Urothelium cell line (cell line): ENCODE measurements around the gene PARD3.

Experiments used
- DNase-seq: peaks from one replicate; pipeline ENCODE4 v3.0.0; 2011; ENCODE audit warnings: low spot score, mixed read lengths
- FAIRE-seq: peaks from 2 replicates; lab custom pipeline; 2011; peaks lifted over from hg19 to GRCh38; lab: Jason Lieb, UNC

The PARD3 gene

GRCh38 chr10:34184397-34184796 lies 630.7 kb downstream of the PARD3 start:
- DNase-seq (no peak), FAIRE-seq (no peak)

GRCh38 chr10:34183016-34183796 lies 631.9 kb downstream of the PARD3 start:
- no peak for FAIRE-seq
- no peak for DNase-seq

- FAIRE-seq (no peak), DNase-seq (no peak)
Measured at GRCh38 chr10:34181553-34182300, 633.4 kb downstream of the PARD3 start.

DNA sequence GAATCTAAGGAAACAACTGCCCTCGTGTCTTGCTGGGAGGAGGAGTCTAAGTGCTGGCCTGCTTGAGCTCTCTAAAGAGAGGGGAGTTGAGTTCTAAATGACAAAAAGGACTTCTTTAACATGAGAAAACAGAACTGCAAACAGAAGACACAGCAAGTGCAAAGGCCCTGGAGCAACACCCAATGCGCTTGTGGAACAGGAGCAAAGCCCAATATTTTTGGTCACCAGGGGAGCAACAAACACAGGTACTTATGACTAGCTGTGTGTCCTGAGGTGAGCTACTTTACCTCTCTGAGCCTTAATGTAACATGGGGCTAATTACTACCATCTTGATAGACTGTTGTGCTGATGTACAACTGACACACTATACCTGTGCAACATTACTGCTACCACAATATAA lies 634.3 kb downstream of the PARD3 start:
- FAIRE-seq (peak; percentile 17), DNase-seq (no peak)

DNA sequence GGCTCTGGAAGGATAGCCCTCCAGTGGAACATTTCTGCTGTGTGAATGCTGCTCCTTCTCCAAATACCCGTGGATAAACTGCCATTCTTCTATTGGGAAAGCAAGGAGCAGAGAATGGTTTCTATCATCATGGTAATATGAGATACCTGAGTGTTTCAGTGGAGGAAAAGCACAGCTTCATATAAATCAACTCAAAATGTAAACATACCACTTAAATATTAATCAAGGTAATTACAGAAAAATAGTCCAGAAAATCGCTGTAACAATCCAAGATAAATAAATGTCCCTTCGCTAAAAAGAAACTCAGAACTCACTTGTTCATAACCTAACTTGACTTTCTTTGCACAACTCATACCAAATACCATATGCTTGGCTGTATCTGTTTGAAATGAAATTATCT lies 635.8 kb downstream of the PARD3 start:
- no peak for DNase-seq
- FAIRE-seq = no peak

DNA sequence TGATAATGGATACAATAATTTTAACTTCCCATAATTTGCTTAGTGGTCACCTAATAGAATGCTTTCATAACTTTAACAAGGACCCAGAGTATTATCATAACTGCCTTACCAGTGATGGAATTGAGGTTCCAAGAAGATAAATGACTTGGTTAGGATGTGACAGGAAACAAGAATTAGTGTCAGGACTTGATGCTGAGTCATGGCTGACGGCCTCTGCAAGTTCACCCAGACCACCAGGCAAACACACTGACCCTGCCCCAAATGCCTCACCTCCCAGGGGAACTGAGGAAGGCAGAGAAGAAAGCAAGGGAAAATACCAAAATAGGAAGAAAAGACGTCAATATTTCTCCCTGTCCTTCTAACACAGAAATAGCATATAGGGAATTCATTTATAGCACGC lies 636.3 kb downstream of the PARD3 start:
- FAIRE-seq (no peak), DNase-seq (no peak)

- FAIRE-seq (no peak), DNase-seq (no peak)
Measured at GRCh38 chr10:34178196-34178595, 636.9 kb downstream of the PARD3 start.

DNA sequence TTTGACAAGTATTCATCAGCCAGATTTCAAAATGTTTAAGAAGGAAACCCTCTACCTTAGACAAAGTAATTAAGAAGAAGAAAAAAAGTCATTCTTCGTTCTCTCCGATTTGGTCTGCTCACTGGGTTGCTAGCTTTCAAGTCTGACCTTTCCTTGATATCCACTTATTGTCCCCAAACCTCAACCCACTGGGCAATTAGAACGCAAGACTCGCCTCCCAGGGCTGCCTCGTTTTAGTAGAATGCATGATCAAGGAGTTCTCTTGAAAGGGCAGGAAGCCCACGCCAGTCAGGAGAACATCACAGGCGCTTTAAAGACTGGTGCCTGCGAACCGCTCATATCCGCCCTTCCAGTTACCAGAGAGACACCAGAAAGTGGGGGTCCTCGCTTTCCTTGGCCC lies 637.7 kb downstream of the PARD3 start:
- DNase-seq = no peak
- no peak for FAIRE-seq

DNA sequence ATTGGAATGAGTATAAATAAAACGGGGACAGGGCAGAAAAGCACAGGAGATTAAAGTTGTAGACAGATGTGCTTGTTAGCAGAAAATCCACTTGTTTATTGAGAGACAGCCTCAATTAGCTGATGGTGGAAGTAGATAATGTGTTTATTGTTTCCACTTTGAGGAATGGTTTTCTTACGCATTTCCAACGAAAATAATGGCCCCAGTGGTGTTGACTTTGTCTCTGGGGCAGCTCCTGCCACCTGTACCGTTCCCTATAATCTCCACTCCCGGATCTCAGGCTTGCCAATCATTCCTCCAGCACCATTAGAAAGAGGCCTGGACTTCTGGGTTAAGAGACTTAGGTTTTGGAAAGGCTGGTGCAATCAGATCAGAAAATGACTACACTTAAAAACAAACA lies 638.7 kb downstream of the PARD3 start:
- FAIRE-seq = no peak
- no peak for DNase-seq

GRCh38 chr10:34175121-34175520 lies 640.0 kb downstream of the PARD3 start:
- FAIRE-seq (no peak), DNase-seq (no peak)

- FAIRE-seq = no peak
- DNase-seq = no peak
Measured at GRCh38 chr10:34172936-34173533, 642.1 kb downstream of the PARD3 start.

DNA sequence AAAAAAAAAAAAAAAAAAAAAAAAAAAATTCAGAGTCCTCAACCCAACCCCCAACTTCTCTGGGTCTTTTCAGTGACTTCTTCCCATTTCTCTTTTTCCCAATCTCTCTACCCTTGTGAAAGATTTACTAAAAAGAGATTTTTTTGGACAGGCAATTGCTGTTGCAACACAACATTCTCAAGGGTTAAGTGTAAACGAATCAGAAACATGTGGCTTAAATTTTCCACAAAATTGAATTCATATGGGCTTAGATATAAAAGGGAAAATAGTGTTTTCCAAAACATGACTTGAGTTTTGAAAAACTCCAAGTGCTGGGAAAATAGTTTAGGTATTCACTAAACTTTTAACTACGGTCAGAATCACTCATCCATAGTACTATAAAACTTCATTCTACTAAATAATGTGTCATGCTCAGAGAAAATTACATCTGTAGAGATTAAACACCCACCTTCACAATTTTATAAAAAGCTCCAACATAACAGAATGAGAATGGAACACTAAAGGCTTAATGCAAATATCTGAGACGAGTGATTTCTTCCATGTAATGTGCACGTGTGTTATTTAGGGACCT lies 643.1 kb downstream of the PARD3 start:
- FAIRE-seq (no peak), DNase-seq (no peak)

DNA sequence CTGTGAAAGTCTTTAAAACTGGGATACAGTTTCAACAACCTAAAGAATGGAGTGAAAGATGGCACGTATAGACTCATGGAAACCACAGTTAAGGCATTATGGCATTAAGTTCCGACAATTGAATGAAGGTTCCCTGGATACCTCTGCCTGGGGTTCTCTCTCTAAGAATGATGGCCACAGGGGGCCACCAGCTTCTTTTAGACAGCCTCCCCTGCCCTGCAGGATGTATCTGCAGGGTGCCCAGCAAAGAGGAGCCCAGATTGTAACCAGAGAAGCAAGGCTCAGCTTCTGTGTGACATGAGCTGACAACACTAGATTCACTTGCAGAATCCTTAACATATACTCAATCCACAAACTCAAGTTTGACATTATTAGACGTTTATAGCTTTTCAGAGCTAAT lies 645.4 kb downstream of the PARD3 start:
- no peak for DNase-seq
- no peak for FAIRE-seq

DNA sequence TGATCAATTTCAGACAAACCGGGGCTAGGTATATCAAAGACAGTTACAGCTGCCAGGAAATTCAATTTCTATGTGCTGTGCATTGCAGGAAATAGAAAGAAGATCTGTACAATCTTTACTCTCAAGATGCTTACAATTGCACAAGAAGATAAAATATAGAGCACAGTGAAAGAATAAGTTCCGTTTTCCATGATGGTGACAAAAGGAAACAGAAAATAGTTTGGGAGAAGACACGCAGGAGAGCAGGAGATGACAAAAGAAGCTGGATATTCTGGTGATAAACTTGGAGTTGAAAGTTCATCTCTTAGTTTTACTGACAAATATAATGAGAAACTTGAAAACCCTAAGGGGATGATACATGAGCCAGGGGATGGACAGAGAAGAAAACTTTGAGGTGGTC lies 646.0 kb downstream of the PARD3 start:
- FAIRE-seq (no peak), DNase-seq (no peak)

DNA sequence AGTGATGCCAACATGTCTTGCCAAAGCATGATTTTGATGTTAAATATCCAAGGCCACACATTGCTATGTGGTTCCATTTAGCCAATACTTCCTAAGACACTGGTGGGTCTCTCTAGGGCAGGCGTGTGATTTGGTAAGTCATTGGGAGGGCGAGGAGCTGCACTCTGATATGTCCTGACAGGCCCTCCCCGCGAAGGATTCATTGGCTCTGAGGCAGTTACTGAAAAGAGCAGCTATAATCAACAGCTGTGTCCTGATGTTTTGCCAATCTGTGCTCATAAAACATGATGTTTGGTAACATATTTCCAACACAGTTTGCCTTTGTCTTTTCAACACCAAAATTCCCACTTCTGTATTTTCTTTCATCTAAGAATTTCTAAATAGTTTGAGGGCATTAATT lies 646.7 kb downstream of the PARD3 start:
- no peak for FAIRE-seq
- DNase-seq = no peak

- DNase-seq (no peak), FAIRE-seq (peak; percentile 48)
Measured at GRCh38 chr10:34166823-34167222, 648.3 kb downstream of the PARD3 start.

GRCh38 chr10:34166354-34166753 lies 648.7 kb downstream of the PARD3 start:
- no peak for FAIRE-seq
- no peak for DNase-seq

DNA sequence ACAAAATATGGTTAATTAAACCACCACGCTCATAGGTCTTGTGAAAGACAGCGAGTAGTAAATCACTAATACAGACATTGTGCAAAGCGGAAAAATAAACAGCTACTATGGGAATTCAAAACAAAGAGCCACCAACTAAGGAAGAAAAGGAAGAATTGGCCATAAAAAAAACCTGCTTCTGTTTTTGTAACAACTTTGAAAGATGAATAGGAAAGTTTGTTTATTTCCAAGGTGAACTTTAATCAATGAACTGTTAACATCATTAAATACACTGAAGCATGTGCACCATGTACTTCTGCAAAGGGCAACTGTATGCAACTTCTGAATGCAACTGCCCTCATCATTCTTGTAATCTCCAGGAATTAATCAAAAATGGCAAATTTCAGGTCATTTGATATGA lies 651.1 kb downstream of the PARD3 start:
- FAIRE-seq (no peak), DNase-seq (no peak)

- no peak for DNase-seq
- peak; percentile 37 for FAIRE-seq
Measured at GRCh38 chr10:34163075-34163905, 651.8 kb downstream of the PARD3 start.

DNA sequence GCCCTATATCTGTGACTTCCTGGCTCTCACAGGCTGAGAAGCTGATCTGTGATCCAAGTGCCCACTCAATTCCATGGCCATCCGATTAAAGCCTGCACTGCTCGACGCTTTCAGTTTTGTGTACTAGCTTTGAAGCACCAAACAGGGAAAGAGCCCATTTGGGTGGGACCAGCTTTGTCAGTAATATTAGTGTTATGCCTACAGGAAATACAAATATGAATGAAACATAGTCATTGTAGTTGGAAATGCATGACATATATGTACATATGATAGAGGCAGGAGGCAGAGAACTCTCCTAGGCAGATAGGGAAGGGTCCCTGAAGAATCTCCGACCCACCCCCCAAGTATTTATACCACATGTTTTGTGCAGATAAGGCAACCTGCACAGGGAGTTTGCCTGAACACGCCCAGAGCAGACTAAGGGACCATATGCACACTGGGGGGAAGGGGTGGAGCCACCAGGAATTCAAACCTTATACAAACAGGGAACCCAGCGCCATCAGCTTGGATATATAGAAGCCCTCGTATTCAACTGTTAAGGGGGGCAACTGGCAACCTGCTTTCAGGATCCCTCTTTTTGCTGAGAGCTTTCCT lies 653.2 kb downstream of the PARD3 start:
- DNase-seq = no peak
- no peak for FAIRE-seq
